ENCODE results near the gene MAN2A1.
"Not testable (repeated sequence)": the region's sequence is repeated elsewhere in the genome, so short reads cannot be mapped to it uniquely, and the experiment has no call there.

Gene MAN2A1

GRCh38 chr5:109832207-109833188 is 142.8 kb downstream of the MAN2A1 start:
- not testable (repeated sequence) for DNase-seq

- no peak for DNase-seq
Measured at GRCh38 chr5:109833946-109834345, 144.2 kb downstream of the MAN2A1 start.

GRCh38 chr5:109836280-109836679 is 146.6 kb downstream of the MAN2A1 start:
- DNase-seq, result no peak

- no peak for DNase-seq
Measured at GRCh38 chr5:109837231-109837861, 147.6 kb downstream of the MAN2A1 start.

- DNase-seq, result no peak
Measured at GRCh38 chr5:109838157-109838556, 148.4 kb downstream of the MAN2A1 start.

- DNase-seq, result no peak
Measured at GRCh38 chr5:109844148-109844547, 154.4 kb downstream of the MAN2A1 start.

- DNase-seq, result no peak
Measured at GRCh38 chr5:109844695-109845094, 155.0 kb downstream of the MAN2A1 start.

- DNase-seq, result no peak
Measured at GRCh38 chr5:109848130-109848529, 158.4 kb downstream of the MAN2A1 start.

GRCh38 chr5:109849478-109850088 is 159.9 kb downstream of the MAN2A1 start:
- no peak for DNase-seq

GRCh38 chr5:109852371-109853155 is 162.8 kb downstream of the MAN2A1 start:
- DNase-seq, result no peak

- DNase-seq, result no peak
Measured at GRCh38 chr5:109853377-109853776, 163.7 kb downstream of the MAN2A1 start.

- DNase-seq, result no peak
Measured at GRCh38 chr5:109855056-109855455, 165.3 kb downstream of the MAN2A1 start.

- no peak for DNase-seq
Measured at GRCh38 chr5:109857405-109858031, 167.8 kb downstream of the MAN2A1 start.

- DNase-seq, result no peak
Measured at GRCh38 chr5:109859537-109859936, 169.8 kb downstream of the MAN2A1 start.

GRCh38 chr5:109862301-109862700 is 172.6 kb downstream of the MAN2A1 start:
- DNase-seq, result no peak

- no peak for DNase-seq
Measured at GRCh38 chr5:109863752-109864151, 174.0 kb downstream of the MAN2A1 start.

GRCh38 chr5:109865637-109866036 is 175.9 kb downstream of the MAN2A1 start:
- peak; percentile 65 for DNase-seq

- no peak for DNase-seq
Measured at GRCh38 chr5:109866051-109866450, 176.3 kb downstream of the MAN2A1 start.

GRCh38 chr5:109868737-109869136 is 179.0 kb downstream of the MAN2A1 start:
- DNase-seq, result no peak

- DNase-seq, result no peak
Measured at GRCh38 chr5:109873687-109874086, 184.0 kb downstream of the MAN2A1 start.

GRCh38 chr5:109874108-109874507 is 184.4 kb downstream of the MAN2A1 start:
- no peak for DNase-seq

GRCh38 chr5:109876030-109876725 is 186.5 kb downstream of the MAN2A1 start:
- no peak for DNase-seq
